ENCODE measurements around the gene ZNF579. TPM values are rescaled to one million over a fixed set of nuclear protein-coding genes. Genes with fewer than 3 reads are reported as not detected.

Gene ZNF579
- total and polyA plus RNA-seq, 4 experiments from 2014 or later = 0.62 to 9.6 (median 8.0) TPM; not detected in 1

GRCh38 chr19:55597501-55597921, 16.9 kb upstream of the ZNF579 start:
- peaks cover 16 to 26% (median 19%) of the 10 kb centered on the region in 4 donors for H3K4me1 Mint-ChIP-seq
- intact Hi-C loops (cut with micrococcal nuclease) = no loop called here
- no peak overlapping the region for H3K4me3 Mint-ChIP-seq
- Histone ChIP-seq H3K36me3 (ENCODE audit: insufficient read depth, low read length) (peaks cover 8% of the 10 kb centered on the region), H3K9me3 (ENCODE audit: control insufficient read depth in 1 of 2, low read length in 2 of 2) (no peaks in the 10 kb centered on the region), H3K4me3 (ENCODE audit: low read length in 2 of 2) (no peak overlapping the region), H3K27me3 (ENCODE audit: insufficient read depth, low read length) (no peaks in the 10 kb centered on the region), H3K4me1 (ENCODE audit: insufficient read depth, low read length) (peaks cover 22% of the 10 kb centered on the region), H3K27ac (ENCODE audit: low read depth, low read length) (no peak overlapping the region)
- DNase-seq = peak in 1 of 5 donors; percentile 36
- ChIA-PET CTCF (ENCODE audit: partially characterized antibody) (interaction anchor here (3.5 to 5.0 kb wide), 2 partner anchors 28 to 35 kb away, joined by 20 to 24 read pairs; partner anchors contain the start of gene ZNF784), POLR2A (ENCODE audit: partially characterized antibody) (interaction anchor here (0.9 to 4.7 kb wide), 2 partner anchors 9 to 12 kb away, joined by 3 to 49 read pairs; no protein-coding TSS in a partner anchor)
- peaks cover 38% of the 10 kb centered on the region in 2 donors for H3K36me3 Mint-ChIP-seq
- no peaks in the 10 kb centered on the region for H3K27me3 Mint-ChIP-seq
- no peaks in the 10 kb centered on the region for H3K9me3 Mint-ChIP-seq
- no peak overlapping the region for H3K27ac Mint-ChIP-seq

- Histone ChIP-seq H3K9me3 (ENCODE audit: control insufficient read depth in 1 of 2, low read length in 2 of 2) (no peaks in the 10 kb centered on the region), H3K4me3 (ENCODE audit: low read length in 2 of 2) (no peak overlapping the region), H3K27me3 (ENCODE audit: insufficient read depth, low read length) (no peaks in the 10 kb centered on the region), H3K4me1 (ENCODE audit: insufficient read depth, low read length) (peaks cover 15% of the 10 kb centered on the region), H3K27ac (ENCODE audit: low read depth, low read length) (no peak overlapping the region), H3K36me3 (ENCODE audit: insufficient read depth, low read length) (peaks cover 8% of the 10 kb centered on the region)
- Mint-ChIP-seq H3K27me3 (no peaks in the 10 kb centered on the region), H3K9me3 (no peaks in the 10 kb centered on the region), H3K4me3 (no peak overlapping the region), H3K4me1 (peaks cover 11 to 20% (median 14%) of the 10 kb centered on the region in 4 donors), H3K36me3 (peaks cover 39 to 42% of the 10 kb centered on the region in 2 donors), H3K27ac (peak overlapping the region in 4 of 7 donors; percentile 24 to 75 (median 54))
- DNase-seq = peak in 1 of 5 donors; percentile 5
- CTCF ChIA-PET (ENCODE audit: partially characterized antibody) = no interaction called here
- POLR2A ChIA-PET (ENCODE audit: partially characterized antibody) = interaction anchor here (0.9 to 1.4 kb wide), 2 partner anchors 10 to 15 kb away, joined by 3 to 4 read pairs; no protein-coding TSS in a partner anchor
- intact Hi-C loops (cut with micrococcal nuclease) = no loop called here
Measured at GRCh38 chr19:55596304-55596703, 15.7 kb upstream of the ZNF579 start.

GRCh38 chr19:55594996-55595545, 14.4 kb upstream of the ZNF579 start:
- CTCF ChIA-PET (ENCODE audit: partially characterized antibody) = interaction anchor here (0.8 to 1.8 kb wide), 2 partner anchors 11 to 91 kb away, joined by 4 read pairs; partner anchors contain the start of gene ZNF865
- intact Hi-C loops (cut with micrococcal nuclease) = no loop called here
- peaks cover 8% of the 10 kb centered on the region for H3K36me3 ChIP-seq (ENCODE audit: insufficient read depth, low read length)
- no peak for DNase-seq
- POLR2A ChIA-PET (ENCODE audit: partially characterized antibody) = interaction anchor here (1.4 kb wide), 1 partner anchor 14 kb away, joined by 4 read pairs; no protein-coding TSS in a partner anchor
- Mint-ChIP-seq H3K27ac (peak overlapping the region in 1 of 7 donors; percentile 61), H3K27me3 (no peaks in the 10 kb centered on the region), H3K36me3 (peaks cover 38 to 42% of the 10 kb centered on the region in 2 donors), H3K9me3 (no peaks in the 10 kb centered on the region), H3K4me1 (peaks cover 5 to 15% (median 9%) of the 10 kb centered on the region in 4 donors), H3K4me3 (peak overlapping the region in 1 of 8 donors; percentile 2)
- H3K4me1 ChIP-seq (ENCODE audit: insufficient read depth, low read length) = peaks cover 7% of the 10 kb centered on the region
- no peak overlapping the region for H3K27ac ChIP-seq (ENCODE audit: low read depth, low read length)
- H3K4me3 ChIP-seq (ENCODE audit: low read length in 2 of 2) = no peak overlapping the region
- H3K9me3 ChIP-seq (ENCODE audit: control insufficient read depth in 1 of 2, low read length in 2 of 2) = no peaks in the 10 kb centered on the region
- H3K27me3 ChIP-seq (ENCODE audit: insufficient read depth, low read length) = no peaks in the 10 kb centered on the region

- Histone ChIP-seq H3K27me3 (ENCODE audit: insufficient read depth, low read length) (no peaks in the 10 kb centered on the region), H3K4me3 (ENCODE audit: low read length in 2 of 2) (no peak overlapping the region), H3K36me3 (ENCODE audit: insufficient read depth, low read length) (peaks cover 8% of the 10 kb centered on the region), H3K9me3 (ENCODE audit: control insufficient read depth in 1 of 2, low read length in 2 of 2) (no peaks in the 10 kb centered on the region), H3K27ac (ENCODE audit: low read depth, low read length) (no peak overlapping the region), H3K4me1 (ENCODE audit: insufficient read depth, low read length) (peaks cover 2% of the 10 kb centered on the region)
- Mint-ChIP-seq H3K4me3 (no peak overlapping the region), H3K36me3 (peaks cover 26 to 39% of the 10 kb centered on the region in 2 donors), H3K4me1 (peaks cover 3 to 12% (median 8%) of the 10 kb centered on the region in 4 donors), H3K9me3 (no peaks in the 10 kb centered on the region), H3K27ac (no peak overlapping the region), H3K27me3 (no peaks in the 10 kb centered on the region)
- POLR2A ChIA-PET (ENCODE audit: partially characterized antibody) = interaction anchor here (0.7 kb wide), 1 partner anchor 11 kb away, joined by 4 read pairs; no protein-coding TSS in a partner anchor
- intact Hi-C loops (cut with micrococcal nuclease) = no loop called here
- CTCF ChIA-PET (ENCODE audit: partially characterized antibody) = interaction anchor here (0.5 to 0.7 kb wide), 2 partner anchors 45 to 89 kb away, joined by 3 read pairs; no protein-coding TSS in a partner anchor
- no peak for DNase-seq
Measured at GRCh38 chr19:55593096-55593772, 12.6 kb upstream of the ZNF579 start.

GRCh38 chr19:55592391-55593090, 11.9 kb upstream of the ZNF579 start:
- Mint-ChIP-seq H3K36me3 (peaks cover 26 to 35% of the 10 kb centered on the region in 2 donors), H3K4me1 (peaks cover 3 to 14% (median 11%) of the 10 kb centered on the region in 4 donors), H3K27me3 (no peaks in the 10 kb centered on the region), H3K4me3 (no peak overlapping the region), H3K27ac (no peak overlapping the region), H3K9me3 (no peaks in the 10 kb centered on the region)
- CTCF ChIA-PET (ENCODE audit: partially characterized antibody) = no interaction called here
- H3K36me3 ChIP-seq (ENCODE audit: insufficient read depth, low read length) = peaks cover 8% of the 10 kb centered on the region
- POLR2A ChIA-PET (ENCODE audit: partially characterized antibody) = no interaction called here
- DNase-seq = no peak
- peaks cover 9% of the 10 kb centered on the region for H3K4me1 ChIP-seq (ENCODE audit: insufficient read depth, low read length)
- H3K27ac ChIP-seq (ENCODE audit: low read depth, low read length) = no peak overlapping the region
- H3K9me3 ChIP-seq (ENCODE audit: control insufficient read depth in 1 of 2, low read length in 2 of 2) = no peaks in the 10 kb centered on the region
- intact Hi-C loops (cut with micrococcal nuclease) = no loop called here
- no peak overlapping the region for H3K4me3 ChIP-seq (ENCODE audit: low read length in 2 of 2)
- H3K27me3 ChIP-seq (ENCODE audit: insufficient read depth, low read length) = no peaks in the 10 kb centered on the region

- Histone ChIP-seq H3K4me1 (ENCODE audit: insufficient read depth, low read length) (peaks cover 19% of the 10 kb centered on the region), H3K27me3 (ENCODE audit: insufficient read depth, low read length) (no peaks in the 10 kb centered on the region), H3K9me3 (ENCODE audit: control insufficient read depth in 1 of 2, low read length in 2 of 2) (no peaks in the 10 kb centered on the region), H3K4me3 (ENCODE audit: low read length in 2 of 2) (no peak overlapping the region), H3K36me3 (ENCODE audit: insufficient read depth, low read length) (peaks cover 8% of the 10 kb centered on the region), H3K27ac (ENCODE audit: low read depth, low read length) (no peak overlapping the region)
- H3K27ac Mint-ChIP-seq = no peak overlapping the region
- no peaks in the 10 kb centered on the region for H3K27me3 Mint-ChIP-seq
- no peaks in the 10 kb centered on the region for H3K9me3 Mint-ChIP-seq
- CTCF ChIA-PET (ENCODE audit: partially characterized antibody) = no interaction called here
- H3K36me3 Mint-ChIP-seq = peaks cover 26 to 28% of the 10 kb centered on the region in 2 donors
- peak overlapping the region in 1 of 8 donors; percentile 18 for H3K4me3 Mint-ChIP-seq
- POLR2A ChIA-PET (ENCODE audit: partially characterized antibody) = no interaction called here
- DNase-seq = no peak
- intact Hi-C loops (cut with micrococcal nuclease) = no loop called here
- peaks cover 8 to 24% (median 18%) of the 10 kb centered on the region in 4 donors for H3K4me1 Mint-ChIP-seq
Measured at GRCh38 chr19:55591555-55591954, 10.9 kb upstream of the ZNF579 start.

- H3K4me1 Mint-ChIP-seq = peaks cover 10 to 32% (median 22%) of the 10 kb centered on the region in 4 donors
- Histone ChIP-seq H3K9me3 (ENCODE audit: control insufficient read depth in 1 of 2, low read length in 2 of 2) (no peaks in the 10 kb centered on the region), H3K27ac (ENCODE audit: low read depth, low read length) (no peak overlapping the region), H3K27me3 (ENCODE audit: insufficient read depth, low read length) (no peaks in the 10 kb centered on the region), H3K36me3 (ENCODE audit: insufficient read depth, low read length) (peaks cover 4% of the 10 kb centered on the region), H3K4me1 (ENCODE audit: insufficient read depth, low read length) (peaks cover 28% of the 10 kb centered on the region), H3K4me3 (ENCODE audit: low read length in 2 of 2) (no peak overlapping the region)
- intact Hi-C loops (cut with micrococcal nuclease) = no loop called here
- DNase-seq = no peak
- no peak overlapping the region for H3K27ac Mint-ChIP-seq
- ChIA-PET POLR2A (ENCODE audit: partially characterized antibody) (no interaction called here), CTCF (ENCODE audit: partially characterized antibody) (no interaction called here)
- H3K27me3 Mint-ChIP-seq = no peaks in the 10 kb centered on the region
- peaks cover 17 to 19% of the 10 kb centered on the region in 2 donors for H3K36me3 Mint-ChIP-seq
- no peak overlapping the region for H3K4me3 Mint-ChIP-seq
- H3K9me3 Mint-ChIP-seq = no peaks in the 10 kb centered on the region
Measured at GRCh38 chr19:55590617-55591016, 10.0 kb upstream of the ZNF579 start.

Measured in CD4-positive, alpha-beta memory T cell (primary cell).